Measurements from ENCODE around the gene ZNF778.
A peak's percentile ranks its signal among the peaks of the same experiment; 100 is the strongest.

ZNF778 gene

DNA sequence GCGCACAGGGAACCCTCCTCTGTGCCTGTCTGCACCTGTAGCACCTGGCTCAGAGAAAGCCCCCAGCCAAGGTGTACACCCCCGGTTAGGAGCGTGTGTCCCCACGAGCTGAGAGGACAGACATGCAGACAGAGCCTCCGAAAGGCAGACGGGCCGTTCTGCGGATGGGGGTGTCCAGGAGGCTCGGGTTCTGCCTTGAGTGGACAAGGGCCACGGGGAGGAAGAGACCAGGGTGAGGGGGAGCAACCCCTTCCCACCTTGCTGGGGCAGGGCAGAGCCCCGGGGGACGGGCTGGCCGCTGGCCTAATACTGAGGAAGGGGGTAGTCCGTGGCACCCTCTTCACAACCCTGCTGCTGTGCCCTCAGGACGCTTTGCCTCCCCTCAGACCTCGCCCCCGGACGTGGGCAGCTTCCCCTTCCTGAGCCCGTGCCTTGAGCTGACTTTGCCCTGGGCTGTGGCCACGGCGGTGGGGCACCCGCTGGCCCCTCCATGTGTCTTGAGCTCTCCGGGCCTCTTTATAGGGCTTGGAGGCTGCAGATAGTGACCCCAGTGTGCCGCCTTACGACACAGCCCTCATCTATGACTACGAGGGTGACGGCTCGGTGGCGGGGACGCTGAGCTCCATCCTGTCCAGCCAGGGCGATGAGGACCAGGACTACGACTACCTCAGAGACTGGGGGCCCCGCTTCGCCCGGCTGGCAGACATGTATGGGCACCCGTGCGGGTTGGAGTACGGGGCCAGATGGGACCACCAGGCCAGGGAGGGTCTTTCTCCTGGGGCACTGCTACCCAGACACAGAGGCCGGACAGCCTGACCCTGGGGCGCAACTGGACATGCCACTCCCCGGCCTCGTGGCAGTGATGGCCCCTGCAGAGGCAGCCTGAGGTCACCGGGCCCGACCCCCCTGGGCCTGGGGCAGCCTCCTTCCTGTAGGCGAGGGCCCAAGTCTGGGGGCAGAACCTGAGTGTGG is 22.9 kb upstream of the ZNF778 start:
- DNase-seq, result no peak

DNA sequence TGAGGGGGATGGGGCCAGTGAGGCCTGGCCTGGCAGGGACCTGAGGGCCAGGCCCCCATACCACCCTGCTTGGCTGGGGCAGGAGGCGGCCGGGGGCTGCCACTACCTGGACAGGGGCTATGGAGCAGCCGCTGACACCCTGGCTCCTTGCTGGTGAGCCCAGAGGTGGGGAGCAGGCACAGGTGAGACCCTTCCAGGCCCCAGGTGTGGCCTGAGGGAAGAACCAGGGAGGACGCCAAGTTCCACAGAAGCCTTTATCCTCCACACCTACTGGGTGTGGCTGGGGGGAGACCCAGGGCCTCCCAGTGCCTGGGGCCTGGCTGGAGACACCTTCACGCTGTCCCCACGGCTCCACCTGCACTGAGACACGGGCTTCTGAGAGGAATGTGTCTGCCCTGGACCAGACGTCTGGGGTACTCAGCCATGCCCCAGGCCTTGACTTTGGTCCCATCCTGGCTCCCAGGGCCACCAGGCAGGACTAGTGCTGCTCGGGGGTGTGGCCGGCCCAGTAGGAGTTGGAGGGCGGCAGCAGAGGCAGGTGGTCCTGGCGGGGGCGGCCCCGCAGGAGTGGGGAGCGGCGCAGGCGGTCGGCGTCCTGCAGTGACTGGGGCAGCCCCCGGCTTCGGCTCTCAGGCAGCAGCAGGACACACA is 21.9 kb upstream of the ZNF778 start:
- DNase-seq, result no peak

DNA sequence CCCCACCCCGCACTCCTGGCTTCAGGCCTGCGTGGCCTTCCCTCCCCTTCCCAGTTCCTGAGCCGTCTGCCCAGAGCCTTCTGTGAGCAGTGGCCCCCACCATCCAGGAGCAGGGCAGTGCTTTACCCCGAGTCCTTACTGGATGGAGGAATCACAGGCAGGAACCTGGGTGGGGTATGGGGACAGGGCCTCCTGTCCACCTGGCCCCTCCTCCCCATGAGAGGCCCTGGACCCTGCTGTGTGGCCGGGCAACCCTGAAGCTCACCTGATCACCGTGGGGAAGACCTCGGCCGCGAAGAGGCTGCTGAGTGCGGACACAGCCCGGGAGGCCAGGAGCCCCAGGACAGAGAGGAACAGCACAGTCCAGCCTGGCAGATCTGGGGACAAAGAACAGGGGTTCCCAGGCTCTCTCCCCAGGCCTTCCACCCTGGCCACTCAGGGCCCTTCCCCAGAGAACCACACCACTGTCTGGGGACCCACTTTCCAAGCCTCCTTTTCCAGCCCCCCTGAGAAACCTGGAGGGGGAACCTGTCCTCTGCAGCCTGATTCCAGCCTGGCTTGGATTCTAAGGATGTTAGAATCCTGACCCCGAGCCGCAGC is 20.4 kb upstream of the ZNF778 start:
- no peak for DNase-seq

DNA sequence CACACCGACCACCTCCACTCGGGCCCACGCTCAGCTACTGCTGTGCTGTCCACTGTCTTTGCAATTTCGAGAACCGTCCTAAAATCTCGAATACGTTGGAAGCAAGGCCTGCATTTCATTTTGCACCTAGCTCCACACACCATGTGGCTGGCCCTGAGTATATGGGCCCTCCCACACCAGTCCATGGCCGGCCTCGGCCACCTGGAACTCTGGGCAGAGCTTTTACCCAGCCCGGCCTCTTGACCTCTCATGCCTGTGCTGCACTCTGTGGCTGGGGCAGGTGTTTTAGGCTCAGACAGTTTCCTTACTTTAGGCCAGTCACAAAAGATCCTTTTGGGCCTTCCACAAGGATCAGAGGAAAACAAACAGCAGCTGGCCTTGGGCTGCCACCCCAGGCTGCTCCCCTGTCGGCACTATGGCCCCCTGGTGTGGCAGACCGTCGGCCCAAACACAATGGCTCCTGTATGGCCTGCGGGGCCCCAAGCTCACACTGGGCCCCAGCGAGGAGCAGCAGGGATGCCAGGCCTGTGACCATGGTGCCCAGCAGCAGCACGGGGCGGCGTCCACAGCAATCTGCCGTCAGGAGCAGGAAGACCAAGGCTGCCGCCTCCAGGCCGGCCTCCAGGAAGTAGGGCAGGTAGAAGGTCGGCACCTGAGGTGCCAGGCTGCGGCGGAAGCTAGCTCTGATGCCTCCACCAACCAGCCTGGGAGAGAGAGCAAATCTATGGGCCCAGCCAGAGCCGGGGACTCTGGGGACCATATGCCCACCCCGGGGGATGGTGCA is 19.7 kb upstream of the ZNF778 start:
- DNase-seq, result no peak

DNA sequence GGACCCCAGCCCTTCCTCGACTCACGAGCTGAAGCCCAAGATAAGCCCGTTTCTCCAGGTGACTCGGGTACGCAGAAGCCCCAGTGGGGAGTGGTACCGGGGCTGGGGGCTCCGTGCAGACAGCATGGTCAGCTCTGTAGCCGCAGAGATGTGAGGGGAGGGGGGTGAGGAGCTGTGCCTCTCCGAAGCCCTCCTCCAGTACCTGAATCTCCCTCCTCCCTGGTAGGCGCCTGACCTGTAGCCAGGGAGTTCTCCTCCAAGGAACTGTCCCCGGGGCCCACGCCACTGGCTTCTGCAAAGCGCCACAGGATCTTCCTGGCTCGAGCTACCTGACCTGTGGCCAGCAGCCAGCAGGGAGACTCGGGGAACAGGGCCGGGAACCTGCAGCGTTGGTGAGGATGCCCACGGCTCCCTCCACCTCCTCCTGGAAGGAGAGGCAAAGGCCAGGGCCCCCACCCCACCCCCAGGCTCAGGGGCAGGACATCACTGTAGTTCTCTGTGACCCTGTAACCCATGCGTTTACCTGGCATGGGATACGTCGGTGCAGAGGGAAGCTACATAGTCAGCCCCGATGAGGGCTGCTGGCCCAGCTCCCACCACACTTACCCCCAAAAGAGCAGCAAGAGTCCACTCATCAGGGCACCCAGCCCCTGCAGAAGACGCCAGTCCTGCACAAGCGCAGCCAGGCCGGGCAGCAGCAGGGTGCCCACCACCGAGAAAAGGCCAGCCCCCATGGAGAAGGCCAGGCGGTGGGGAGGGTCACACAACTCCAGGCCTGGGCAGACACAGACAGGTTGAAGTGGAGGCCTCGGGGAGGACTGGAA is 18.9 kb upstream of the ZNF778 start:
- no peak for DNase-seq

DNA sequence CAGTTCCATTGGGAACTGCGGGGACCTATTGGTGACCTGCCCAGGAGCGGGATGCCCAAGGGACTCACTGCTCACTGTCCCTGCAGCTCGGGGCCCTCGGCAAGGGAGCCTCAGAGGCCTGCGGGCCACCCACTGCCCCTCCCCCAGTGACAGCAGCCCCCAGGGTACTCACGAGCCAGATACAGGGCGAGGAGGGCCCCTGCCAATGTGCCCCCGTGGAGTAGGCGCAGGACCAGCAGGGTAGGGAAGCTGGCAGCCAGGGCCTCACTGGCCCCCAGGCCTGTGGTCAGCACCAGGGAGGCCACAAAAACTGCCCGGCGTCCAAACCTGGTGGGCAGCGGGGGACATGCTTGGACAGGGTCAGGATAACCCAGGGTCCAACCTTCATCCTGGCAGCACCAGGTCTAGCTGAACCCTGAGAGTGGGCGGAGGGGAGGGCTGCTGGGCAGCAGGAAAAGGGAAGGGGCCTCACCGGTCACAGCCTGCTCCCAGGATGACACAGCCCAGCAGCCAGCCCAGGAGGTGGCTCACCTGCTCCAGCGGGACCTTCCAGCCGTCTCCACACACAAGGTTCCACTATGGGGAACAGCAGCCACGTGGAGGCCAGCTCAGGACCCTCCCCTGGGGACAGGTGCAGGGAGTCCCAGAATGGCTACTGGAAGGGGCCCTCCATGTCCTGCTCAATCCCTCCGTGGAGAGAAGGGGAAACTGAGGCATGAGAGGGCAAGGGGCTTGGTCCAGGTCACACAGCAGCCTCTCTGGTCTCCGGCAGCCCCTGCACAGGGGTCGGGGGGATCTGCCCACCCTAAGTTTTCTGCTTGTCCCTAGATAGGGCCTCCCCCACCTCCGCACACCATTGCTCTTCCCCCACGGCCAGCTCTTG is 18.0 kb upstream of the ZNF778 start:
- DNase-seq, result no peak

DNA sequence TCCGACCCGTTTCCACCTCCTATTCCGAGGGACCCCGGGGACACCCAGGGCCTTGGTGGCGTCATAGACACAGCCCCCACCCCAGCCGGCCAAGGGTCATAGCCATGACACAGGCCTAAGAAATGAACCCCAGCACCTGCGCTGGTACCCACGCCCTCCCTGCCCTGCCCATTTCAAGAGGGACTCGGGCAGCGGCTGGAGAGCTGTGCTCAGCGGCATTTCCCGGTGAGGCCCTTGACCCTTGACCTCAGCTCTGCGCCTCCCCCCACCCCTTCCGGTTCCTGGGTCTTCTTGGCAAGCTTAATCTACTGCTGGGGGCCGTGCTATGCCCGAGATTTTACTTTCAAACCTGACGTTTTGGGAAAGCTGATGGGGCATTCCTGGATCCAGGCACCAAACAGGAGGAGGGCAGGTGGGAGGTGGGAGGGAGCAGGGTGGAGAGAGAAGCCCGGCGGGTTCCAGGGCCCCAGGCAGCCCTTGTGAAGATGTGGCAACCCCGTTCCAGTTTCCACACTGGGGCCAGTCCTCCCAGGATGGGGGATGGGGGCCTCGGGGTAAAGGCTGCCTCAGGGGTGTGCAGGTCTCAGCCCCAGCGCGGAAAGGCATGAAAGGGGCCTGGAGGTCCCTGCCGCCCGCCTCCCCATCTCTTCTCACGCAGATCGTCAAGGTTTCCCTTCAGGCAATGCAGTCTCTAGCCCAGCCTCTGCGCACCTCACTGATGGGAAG is 17.2 kb upstream of the ZNF778 start, which contains the start of gene SLC22A31:
TSS of gene SLC22A31 (minus strand) at position 414 of the 726 bp plus-strand sequence. CDS start at position 378, 36 bp downstream.
- DNase-seq, result no peak

DNA sequence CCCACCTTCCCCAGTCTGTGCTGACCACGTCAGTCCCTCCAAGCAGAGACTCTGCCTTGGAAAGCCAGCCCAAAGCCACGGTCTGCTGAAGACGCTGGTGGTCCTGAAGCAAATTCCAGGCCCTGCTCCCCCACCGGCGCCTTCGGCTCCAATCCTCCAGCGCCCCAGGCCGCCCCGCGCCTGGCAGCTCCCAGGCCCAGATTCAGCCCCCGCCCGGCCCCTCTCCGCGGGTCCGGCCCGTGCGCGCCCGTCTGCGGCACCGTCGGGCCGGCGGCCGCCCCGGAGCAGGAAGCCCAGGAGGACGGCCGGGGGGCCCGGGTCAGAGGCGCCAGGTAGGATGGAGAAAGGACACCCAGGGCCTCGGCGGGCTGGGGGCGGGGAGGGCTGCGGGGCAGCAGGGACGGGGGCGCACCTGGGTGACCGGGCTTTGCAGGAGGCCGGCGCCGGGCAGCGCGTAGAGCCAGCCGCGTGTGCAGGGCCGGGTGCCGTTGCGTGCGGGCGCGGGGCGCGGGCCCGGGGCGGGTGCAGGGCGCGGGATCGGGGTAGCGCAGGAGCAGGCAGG is 16.6 kb upstream of the ZNF778 start:
- DNase-seq, result no peak

DNA sequence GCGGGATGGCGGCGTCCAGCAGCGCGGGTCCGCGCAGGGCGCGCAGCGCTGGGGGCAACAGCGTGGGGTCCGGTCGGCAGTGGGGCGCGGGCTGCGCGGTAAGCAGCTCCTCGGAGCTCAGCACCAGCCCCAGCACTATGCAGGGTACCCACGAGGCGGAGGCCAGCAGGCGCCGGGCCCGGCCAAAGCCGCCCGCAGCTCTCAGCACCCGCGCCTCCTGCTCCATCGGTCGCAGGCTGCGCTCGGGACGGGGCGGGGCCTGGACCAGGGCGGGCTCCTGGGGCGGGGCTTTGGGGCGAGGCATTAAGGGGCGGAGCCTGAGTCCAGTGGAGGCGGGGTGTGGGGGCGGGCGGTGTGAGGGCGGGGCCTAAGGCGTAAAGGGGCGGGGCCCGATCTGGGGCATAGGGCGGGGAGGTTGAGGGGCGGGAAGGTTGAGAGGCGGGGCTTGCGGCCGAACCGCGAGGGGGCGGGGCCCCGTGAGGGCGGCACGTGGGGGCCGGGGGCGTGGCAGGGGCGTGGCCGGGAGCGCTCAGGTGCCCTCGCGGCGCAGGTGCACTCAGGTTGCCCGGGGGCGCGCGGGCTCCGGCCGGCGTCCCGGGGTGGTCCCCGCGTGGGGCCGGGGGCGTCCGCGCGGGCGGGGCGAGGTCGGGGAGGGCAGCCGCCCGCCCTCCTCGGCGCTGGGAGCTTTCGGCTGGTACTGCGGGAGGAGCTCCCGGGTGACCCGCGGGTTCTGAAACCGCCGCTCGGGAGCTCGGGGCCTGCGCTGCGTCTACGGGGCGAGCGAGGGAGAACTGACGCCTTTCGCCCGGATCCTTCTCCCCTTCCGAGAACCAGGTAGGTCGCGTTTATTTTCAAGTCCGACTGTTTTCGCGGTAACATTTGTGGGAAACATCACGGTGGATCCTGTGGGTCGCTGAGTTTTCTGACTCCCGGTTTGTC is 15.8 kb upstream of the ZNF778 start:
- peak; percentile 89 for DNase-seq

DNA sequence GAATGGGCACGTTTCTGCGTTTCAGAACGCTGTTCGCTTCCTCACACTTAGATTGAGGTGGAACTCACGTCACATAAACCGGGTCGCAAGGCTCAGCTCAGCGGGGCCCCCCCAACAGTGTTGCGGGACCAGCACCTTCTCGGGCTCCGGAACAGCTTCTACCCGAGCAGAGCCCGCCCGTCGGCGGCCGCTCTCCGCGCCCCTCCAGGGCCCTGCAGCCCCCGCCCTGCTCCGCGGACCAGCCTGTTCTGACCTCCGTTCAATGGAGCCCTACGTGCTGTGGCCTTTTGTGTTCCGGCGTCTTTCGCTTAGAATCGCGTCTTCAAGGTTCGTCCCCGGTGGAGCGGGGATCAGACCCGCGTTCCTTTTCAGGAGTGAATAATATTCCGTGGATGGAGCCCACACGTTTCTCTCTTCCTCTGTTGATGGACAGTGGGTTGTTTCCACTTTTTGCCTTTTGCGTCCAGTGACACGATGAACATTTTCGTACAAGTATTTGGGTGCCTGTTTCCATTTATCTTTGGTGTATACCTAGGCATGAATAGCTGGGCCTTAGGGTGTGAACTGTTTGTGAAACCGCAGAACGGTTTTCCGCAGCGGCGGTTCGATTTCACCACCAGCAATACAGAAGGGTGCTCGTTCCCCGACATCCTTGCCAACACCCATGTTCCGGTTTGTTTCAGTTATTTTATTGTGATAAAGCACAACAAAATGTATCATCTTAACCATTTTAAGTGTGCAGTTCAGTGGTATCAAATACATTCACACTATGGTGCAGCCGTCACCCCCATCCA is 14.9 kb upstream of the ZNF778 start:
- DNase-seq, result no peak

DNA sequence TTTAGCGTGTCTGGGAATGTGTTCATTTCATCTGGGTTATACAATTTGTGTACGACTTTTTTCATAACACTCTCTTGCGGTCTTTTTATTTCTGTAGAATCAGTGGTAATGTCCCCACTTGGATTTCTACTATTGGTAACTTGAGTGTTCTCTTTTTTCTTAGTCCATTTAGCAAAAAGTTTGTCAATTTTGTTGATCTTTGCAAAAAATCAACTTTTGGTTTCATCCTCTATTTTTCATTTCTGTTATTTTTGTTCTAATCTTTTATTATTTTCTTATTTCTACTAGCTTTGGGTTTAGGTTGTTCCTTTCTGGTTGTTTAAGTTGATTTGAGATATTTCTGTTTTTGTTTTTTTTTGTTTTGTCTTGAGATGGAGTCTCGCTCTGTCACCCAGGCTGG is 9.5 kb upstream of the ZNF778 start:
- DNase-seq, result no peak

DNA sequence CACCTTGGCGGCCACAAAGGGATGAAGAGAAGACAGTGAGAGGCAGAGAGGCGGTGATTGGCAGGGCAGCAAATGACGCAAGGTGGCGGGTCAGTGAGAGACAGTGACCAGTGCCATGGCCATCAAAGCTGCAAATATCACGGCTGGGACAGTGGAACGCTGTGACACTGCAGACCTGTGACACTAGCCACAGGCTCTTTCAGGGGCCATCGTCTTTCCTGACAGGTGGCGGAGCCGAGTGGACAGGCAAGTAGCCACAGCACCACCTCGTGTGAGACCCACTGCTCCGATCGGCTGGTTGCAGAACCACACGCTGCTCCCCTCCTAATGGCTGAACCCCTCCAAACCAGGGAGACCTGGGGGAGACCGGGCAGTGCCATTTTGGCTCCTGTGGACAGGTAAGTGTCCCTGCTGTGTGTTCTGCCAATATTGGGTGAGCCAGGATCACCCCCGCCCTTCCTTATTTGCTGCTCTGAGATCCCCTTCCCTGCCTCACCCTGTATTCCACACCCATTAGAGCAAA is 7.9 kb upstream of the ZNF778 start:
- DNase-seq, result no peak

DNA sequence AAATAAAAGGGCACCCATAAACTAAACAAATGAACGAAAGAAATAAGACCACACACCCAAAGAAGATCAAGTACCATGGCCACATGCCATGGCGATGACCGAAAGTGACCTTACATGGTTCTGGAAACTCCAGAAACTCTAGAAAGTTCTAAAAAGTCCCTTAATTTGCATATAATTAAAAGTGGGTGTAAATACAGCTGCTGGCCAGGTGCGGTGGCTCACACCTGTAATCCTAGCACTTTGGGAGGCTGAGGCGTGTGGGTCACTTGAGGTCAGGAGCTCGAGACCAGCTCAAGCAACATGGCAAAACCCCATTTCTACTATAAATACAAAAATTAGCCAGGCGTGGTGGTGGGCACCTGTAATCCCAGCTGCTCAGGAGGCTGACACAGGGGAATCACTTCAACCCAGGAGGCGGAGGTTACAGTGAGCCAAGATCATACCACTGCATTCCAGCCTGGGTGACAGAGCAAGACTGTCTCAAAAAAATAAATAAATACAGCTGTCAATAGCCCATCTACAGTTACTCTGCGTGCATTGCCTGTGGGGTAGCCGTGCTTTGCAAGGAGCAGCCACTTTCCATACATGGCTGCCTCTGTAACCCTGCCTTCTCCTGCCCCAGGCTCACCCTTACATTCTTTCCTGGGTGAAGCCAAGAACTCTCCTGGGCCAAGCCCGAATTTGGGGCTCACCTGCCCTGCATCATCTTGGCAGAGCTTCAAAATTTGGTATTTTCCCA is 7.2 kb upstream of the ZNF778 start:
- DNase-seq, result no peak

DNA sequence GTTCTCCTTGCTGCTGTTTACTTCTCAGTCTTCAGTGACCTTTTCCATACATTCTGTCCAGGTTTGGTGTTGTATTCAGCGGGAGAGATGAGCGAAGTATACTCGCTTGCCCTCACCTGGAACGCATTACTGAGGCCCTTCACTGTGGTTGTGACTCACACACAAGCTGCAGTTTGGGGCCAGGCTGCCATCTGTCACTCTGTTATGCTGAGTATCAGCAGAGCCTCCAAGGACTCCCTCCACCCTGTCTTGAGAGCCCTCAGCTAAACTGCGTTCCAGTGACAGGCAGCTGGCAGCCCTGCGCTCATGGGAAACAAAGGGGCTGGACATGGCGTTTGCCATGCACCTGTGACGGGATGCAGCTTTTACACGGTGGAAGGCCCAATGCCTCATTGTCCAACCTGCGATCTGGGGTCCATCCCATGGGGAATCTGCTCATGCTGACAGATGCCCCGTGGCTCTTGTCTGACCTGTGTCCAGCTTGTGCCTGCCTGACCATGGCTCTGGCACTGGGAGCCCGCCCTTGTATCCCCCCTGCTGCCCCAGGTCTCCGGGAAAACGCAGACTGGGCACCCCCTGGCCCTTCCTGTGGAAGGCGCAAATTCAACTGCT is 6.5 kb upstream of the ZNF778 start:
- DNase-seq, result no peak

DNA sequence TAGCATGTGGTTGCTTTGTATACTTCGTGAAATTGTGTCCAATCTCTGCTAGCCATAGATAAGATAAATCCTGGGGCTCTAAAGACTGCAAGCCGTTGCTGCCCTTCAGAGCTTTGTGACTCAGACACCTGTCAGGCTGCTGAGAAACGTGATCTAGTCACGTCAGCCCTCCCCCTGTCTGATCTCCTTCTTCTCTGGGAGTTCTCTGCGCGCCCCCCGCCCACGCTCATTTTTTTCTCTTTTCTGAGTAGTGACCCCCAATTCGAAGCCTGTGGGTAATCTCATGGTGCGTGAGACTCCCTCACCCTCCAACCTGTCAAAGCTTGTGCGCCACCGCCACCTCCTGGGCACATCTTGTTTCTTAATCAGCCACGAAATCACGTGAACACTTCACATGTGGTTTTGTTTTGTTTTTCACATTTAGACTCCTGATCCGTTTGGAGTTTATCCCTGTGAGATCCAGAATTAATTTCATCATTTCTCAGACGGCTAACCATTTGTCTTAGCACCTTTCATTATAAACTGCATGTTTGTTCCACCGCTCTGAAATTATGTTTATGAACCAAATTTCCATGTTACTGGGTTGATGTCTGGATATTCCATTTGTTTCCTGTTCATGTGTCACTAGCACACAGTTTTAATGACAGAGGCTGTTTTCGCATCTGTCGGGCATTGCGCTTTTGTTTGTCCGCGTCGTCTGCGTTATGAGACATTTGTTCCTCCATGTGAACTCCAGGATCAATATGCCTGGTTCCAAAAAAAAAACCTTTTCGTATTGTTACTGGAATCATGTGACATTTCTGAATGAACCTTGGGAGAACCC is 977 bp upstream of the ZNF778 start:
- peak; percentile 89 for DNase-seq

DNA sequence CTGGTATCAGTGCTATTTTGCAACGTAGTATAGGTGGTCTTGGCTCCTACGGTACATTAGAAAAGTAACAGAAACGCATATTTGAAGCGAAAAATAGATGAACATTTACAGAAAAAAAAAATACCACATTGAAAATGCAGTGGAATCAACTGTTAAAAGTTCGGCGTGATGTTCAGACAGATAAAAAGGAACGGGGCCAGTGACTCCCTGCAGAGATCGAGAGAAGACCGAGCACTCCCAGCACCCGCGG is 440 bp upstream of the ZNF778 start:
- DNase-seq, result no peak

Measured in activated CD8-positive, alpha-beta memory T cell treated with anti-CD3 and anti-CD28 coated beads for 24 hours (primary cell).